ENCODE data around the gene IRF8.

IRF8 gene

GRCh38 chr16:85960486-85961046 lies 61.6 kb downstream of the IRF8 start:
- no peak for DNase-seq

DNA sequence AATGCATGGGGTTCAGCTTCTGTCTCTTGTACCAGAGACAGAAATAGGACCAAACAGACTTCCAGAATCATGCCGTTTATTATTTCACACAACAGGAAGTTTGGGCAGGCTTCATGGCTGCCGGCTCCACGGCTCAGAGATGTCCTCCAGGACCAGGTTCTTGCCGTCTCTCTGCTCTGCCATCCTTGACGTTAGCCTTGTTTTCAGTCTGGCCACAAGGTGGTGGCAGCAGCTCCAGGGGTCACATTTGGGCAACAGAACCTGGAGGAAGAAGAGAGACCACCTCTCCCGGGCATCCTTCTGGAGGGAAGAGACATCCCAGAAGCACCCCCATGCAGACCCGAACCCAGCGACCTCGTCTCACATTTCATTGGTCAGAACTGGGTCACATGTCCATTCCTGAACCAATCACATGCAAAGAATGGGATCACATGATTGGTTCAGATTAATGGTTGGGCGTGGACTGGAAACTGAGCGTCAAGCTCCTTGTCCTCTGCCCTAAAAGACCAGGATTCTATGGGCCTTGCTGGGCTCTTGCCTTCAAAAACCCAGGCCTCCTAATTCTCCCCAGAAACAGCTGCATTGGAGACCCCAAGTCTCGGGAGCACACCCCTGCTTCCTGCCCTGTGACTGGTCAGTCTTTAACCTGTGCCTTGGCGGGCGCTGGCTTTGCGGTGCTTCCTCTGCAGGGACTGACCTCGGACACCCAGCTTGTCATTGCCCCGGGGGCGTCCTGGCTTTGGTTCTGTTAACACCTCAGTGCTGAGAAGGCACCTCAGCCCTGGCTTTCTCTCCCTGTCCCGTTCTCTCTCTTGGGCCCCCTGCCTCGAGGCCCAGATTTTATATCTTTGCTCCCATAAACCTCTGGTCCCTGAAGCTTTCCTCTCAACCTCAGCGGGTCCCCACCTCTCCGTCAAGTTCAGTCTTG lies 63.3 kb downstream of the IRF8 start:
- no peak for DNase-seq

DNA sequence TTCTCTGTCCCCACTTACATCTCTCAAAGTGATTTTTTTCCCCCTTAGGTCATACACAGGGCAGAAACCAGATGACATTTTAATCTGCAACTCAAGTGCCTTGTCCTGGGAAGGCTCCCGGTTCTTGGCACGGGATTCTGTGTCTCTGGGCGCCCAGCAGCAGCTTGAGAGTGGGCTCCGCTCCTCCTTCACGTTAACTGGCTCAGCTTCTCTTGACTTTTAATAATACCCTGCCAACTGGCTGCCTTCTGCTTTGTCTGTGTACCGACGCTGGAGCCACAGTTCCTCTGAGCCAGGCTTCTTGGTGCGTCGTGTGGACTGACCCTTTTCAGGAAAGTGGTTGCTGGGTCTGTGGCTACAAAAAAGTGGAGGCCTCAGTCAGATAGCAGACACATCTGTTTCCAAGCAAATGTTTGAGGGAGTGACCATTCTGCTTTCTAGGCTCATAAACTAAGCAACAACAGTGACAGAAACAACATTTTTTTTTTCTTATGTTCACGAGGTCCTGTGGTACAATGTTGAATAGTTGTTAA lies 64.9 kb downstream of the IRF8 start:
- peak; percentile 78 for DNase-seq

GRCh38 chr16:85965125-85965524 lies 66.2 kb downstream of the IRF8 start:
- no peak for DNase-seq

DNA sequence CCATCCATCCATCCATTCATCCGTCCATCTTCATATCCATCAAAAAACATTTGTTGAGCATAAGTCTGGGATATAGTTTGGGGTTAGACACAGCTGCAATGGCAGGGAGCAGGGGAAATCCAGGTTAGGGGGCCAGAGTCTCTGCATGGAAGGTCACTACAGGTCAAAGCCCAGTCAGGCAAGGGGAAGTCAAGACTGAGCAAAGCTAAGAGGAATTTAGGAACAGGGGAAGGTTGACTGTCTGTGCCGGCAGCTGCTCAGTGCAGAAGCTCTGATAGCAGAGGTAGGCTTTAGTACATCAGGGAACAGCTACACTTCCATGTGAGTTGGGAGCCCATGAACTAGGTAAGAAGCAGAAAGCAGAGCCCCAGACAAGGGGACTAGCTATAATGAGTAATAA lies 68.1 kb downstream of the IRF8 start:
- DNase-seq: no peak

GRCh38 chr16:85968041-85968920 lies 69.3 kb downstream of the IRF8 start:
- DNase-seq: no peak

DNA sequence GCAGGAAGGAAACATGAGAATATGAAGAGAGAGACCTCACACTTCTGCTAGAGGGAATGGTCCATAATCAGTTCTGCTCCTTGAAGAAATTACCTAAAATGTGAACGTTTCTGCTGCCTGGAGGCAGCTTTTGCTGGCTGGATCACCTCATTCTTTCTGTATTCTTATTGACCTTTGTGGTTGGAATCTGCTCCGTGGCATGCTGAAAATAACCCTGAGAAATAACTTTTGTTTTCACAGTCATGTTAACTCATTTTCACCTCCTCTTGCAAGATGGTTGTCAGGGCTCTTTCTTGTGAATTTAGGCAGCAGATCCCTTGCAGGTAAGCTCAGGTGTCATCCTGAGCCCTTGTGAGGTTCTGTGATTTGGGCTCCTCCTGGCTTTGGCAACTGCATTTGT lies 70.2 kb downstream of the IRF8 start:
- no peak for DNase-seq

DNA sequence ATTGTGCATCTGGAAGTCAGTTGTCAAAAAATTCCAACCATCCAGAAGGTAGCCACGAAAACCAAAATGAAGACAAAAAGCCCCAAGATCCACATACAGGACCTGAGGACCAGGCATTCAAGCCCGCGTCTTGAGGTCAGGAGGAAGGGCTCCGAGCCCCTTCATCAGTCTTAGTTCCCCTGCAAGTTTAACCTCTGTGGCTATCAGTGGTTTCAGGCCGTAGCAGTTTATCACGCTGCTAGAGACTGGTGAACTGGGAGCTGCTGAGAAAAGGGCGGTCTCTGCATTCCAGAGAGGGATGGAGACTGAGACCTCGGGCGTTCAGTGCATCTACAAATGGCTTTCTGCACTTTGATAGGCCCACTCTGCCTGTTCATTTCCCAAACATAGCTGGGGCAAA lies 70.6 kb downstream of the IRF8 start:
- no peak for DNase-seq

GRCh38 chr16:85970016-85970733 lies 71.2 kb downstream of the IRF8 start:
- no peak for DNase-seq

DNA sequence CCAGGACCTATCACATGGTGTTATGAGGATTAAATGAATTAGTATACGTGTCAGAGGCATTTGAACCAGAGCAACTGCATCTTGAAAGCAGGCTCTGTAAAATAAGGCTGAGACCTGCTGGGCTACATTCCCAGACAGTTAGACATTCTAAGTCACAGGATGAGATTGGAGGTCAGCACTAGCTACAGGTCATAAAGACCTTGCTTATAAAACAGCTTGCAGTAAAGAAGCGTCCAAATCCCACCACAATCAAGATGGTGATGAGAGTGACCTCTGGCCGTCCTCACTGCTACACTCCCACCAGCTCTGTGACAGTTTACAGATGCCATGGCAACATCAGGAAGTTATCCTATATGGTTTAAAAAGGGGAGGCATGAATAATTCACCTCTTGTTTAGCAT lies 71.8 kb downstream of the IRF8 start:
- DNase-seq: no peak

Data from femur (tissue), 1 donor.